Esophagus squamous epithelium (tissue), 4 donors: ENCODE results near the gene PARD3.

ENCODE experiments used
- CTCF ChIP-seq, 6 experiments: fragments of 450-650 bp in 4 of 6; fragments of 200-600 bp in 2 of 6; sonication (generic) in 2 of 6; IDR thresholded peaks; one replicate each; pipeline ENCODE4 v1.5.1; 2016 to 2019; ENCODE audit warnings: antibody characterized with exemption in 6 of 6, mild to moderate bottlenecking in 4 of 6, moderate library complexity in 4 of 6
- POLR2A ChIP-seq, 4 donors: fragments of 450-650 bp; IDR thresholded peaks; one replicate each; pipeline ENCODE4 v1.6.1; 2017; ENCODE audit warnings: antibody characterized with exemption in 4 of 4, mild to moderate bottlenecking in 4 of 4, moderate library complexity in 3 of 4

DNA sequence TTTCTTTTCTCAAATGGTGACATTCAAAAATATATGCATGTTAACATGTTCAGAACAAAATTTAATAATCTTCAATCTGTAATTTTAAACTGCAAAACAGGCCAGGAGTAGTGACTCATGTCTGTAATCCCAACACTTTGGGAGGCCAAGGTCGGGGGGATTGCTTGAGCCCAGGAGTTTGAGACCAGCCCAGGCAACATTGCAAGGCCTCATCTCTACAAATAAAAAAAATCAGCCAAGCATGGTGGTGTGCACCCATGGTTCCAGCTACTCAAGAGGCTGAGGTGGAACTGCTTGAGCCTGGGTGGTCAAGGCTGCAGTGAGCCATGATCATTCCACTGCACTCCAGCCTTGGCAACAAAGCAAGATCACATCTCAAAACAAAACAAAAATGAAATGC lies 394.3 kb downstream of the PARD3 start:
- TF ChIP-seq CTCF (IDR thresholded peaks at IDR 0.05): no peak
- no peak for TF ChIP-seq POLR2A (IDR thresholded peaks at IDR 0.05)
